LNCaP clone FGC (cell line): ENCODE results near the gene TUG1.

ENCODE experiments used
- DNase-seq: peaks from one replicate; pipeline ENCODE4 v3.0.0-alpha.2; 2011; ENCODE audit warnings: low read depth
- H3K4me3 ChIP-seq: 2 replicates; pipeline ENCODE4 v1.5.1; 2011; ENCODE audit warnings: mild to moderate bottlenecking, low read depth, low read length, control low read depth
- CTCF ChIP-seq: IDR thresholded peaks from 2 replicates; pipeline ENCODE4 v1.5.1; 2012; ENCODE audit warnings: mild to moderate bottlenecking; ENCODE audit not compliant: control insufficient read depth, insufficient read depth; ENCODE audit errors: extremely low read depth

Gene TUG1

GRCh38 chr22:30968924-30969531 lies at the start of gene TUG1:
Gene TUG1 (plus strand): TSS chr22:30969265.
- peak; percentile 93 for DNase-seq
- H3K4me3 ChIP-seq = peak within 1 kb of the TSS; percentile 81
- TF ChIP-seq CTCF = no peak

GRCh38 chr22:30919973-30920372 lies 49.1 kb upstream of the TUG1 start:
- no peak overlapping the region for H3K4me3 ChIP-seq
- no peak for TF ChIP-seq CTCF
- no peak for DNase-seq

GRCh38 chr22:30920407-30920806 lies 48.7 kb upstream of the TUG1 start:
- TF ChIP-seq CTCF = peak; percentile 83
- no peak overlapping the region for H3K4me3 ChIP-seq
- peak; percentile 1 for DNase-seq

GRCh38 chr22:30921108-30921507 lies 48.0 kb upstream of the TUG1 start:
- TF ChIP-seq CTCF = no peak
- H3K4me3 ChIP-seq = no peak overlapping the region
- DNase-seq = no peak

- no peak for DNase-seq
- TF ChIP-seq CTCF = no peak
- peak overlapping the region; percentile 2 for H3K4me3 ChIP-seq
Observed at GRCh38 chr22:30922151-30922611, 46.9 kb upstream of the TUG1 start.

- TF ChIP-seq CTCF = no peak
- no peak overlapping the region for H3K4me3 ChIP-seq
- DNase-seq = no peak
Observed at GRCh38 chr22:30923168-30923900, 45.7 kb upstream of the TUG1 start.
